AG10803 (cell line): ENCODE measurements around the gene TSGA10.
"Not testable (repeated sequence)": the region's sequence is repeated elsewhere in the genome, so short reads cannot be mapped to it uniquely, and the experiment has no call there.

Experiments used
- DNase-seq: peaks from one replicate; pipeline ENCODE4 v3.0.0; 2010; ENCODE audit warnings: low read depth
- H3K4me3 ChIP-seq: 2 replicates; pipeline ENCODE4 v1.5.1; 2011; ENCODE audit warnings: mild to moderate bottlenecking, low read length, control low read depth
- CTCF ChIP-seq: conservative IDR thresholded peaks from 2 replicates; pipeline ENCODE4 v1.5.1; 2011; ENCODE audit warnings: mild to moderate bottlenecking, low read length, control low read depth, inconsistent platforms

Gene TSGA10

GRCh38 chr2:99154643-99155536 is at the start of gene TSGA10, which contains the start of gene LIPT1:
TSGA10 (minus strand) TSS chr2:99154942; CDS start chr2:99109439, 45,503 bp downstream.
LIPT1 (plus strand) TSS chr2:99154967; CDS start chr2:99161958, 6,991 bp downstream.
- peak; percentile 84 for DNase-seq
- peak; percentile 24 for TF ChIP-seq CTCF
- peak within 1 kb of the TSS; percentile 91 for H3K4me3 ChIP-seq

- TF ChIP-seq CTCF, result no peak
These were observed 47.4 kb upstream of the TSGA10 start for GRCh38 chr2:99201959-99202678.

GRCh38 chr2:99200076-99200800 is 45.5 kb upstream of the TSGA10 start:
- no peak for TF ChIP-seq CTCF
- no peak for DNase-seq

More at GRCh38 chr2:99201959-99202678, 47.4 kb upstream of the TSGA10 start:
- no peak for DNase-seq
- H3K4me3 ChIP-seq, result no peak overlapping the region

GRCh38 chr2:99198103-99198841 is 43.5 kb upstream of the TSGA10 start:
- no peak for TF ChIP-seq CTCF
- no peak for DNase-seq
- H3K4me3 ChIP-seq, result no peak overlapping the region

More at GRCh38 chr2:99200076-99200800, 45.5 kb upstream of the TSGA10 start:
- H3K4me3 ChIP-seq, result no peak overlapping the region

GRCh38 chr2:99192364-99192763 is 37.6 kb upstream of the TSGA10 start:
- not testable (repeated sequence) for H3K4me3 ChIP-seq, DNase-seq

- DNase-seq, result no peak
- no peak for TF ChIP-seq CTCF
- no peak overlapping the region for H3K4me3 ChIP-seq
These were observed 35.8 kb upstream of the TSGA10 start for GRCh38 chr2:99190548-99190947.
